Fibroblast of lung (primary cell): ENCODE results near the gene BCL2.

Source experiments
- CTCF ChIP-seq, 2 donors: IDR thresholded peaks in 1 of 2; conservative IDR thresholded peaks in 1 of 2; 1 replicate in 1 of 2; 2 replicates in 1 of 2; pipeline ENCODE4 v1.5.1; 2011 to 2012; ENCODE audit warnings: low read length in 2 of 2, control low read depth in 1 of 2, inconsistent platforms in 1 of 2, low read depth in 1 of 2, mild to moderate bottlenecking in 1 of 2
- EZH2 ChIP-seq: IDR thresholded peaks from 2 replicates; pipeline ENCODE4 v1.5.1; 2012; ENCODE audit warnings: low read length, control low read depth, mild to moderate bottlenecking; ENCODE audit errors: missing control alignments

- TF ChIP-seq EZH2, result no peak
- no peak for TF ChIP-seq CTCF (conservative IDR thresholded peaks at IDR 0.05 in 1 of 2, IDR thresholded peaks at IDR 0.05 in 1 of 2; ENCODE audit: low read depth in 1 of 2, low read length in 2 of 2)
Observed at GRCh38 chr18:63350230-63350629, 30.7 kb upstream of the BCL2 start.
